Measurements from ENCODE around the gene MCF2L2. TPM values are rescaled to one million over a fixed set of nuclear protein-coding genes. Genes with fewer than 3 reads are reported as not detected.

The MCF2L2 gene
- total and polyA plus RNA-seq, 2 donors (not counting 1 experiment from before 2014, with no cell fraction given) = 0.03 to 1.6 TPM

DNA sequence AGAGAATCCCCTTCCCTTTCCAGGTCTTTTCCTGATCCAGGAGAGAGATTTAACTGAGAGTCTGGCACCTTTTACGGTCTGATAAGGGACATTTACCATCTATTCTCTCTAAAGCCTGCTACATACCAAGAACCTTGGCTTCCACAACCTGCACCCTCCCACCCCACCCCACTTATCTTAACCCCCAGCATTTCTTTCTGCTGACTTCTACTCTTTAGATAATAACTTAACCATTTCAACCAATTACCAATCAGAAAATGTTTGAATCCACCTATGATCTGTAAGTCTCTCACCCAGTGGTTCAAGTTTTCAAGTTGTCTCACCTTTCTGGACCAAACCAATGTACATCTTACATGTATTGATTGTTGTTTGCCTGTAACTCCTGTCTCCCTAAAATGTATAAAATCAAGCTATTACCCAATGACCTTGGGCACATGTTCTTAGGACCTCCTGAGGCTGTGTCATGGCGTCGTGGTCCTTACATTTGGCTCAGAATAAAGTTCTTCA, 74.0 kb downstream of the MCF2L2 start:
- H3K4me1 Mint-ChIP-seq = no peaks in the 10 kb centered on the region
- ChIA-PET POLR2A (no interaction called here), CTCF (no interaction called here)
- no peaks in the 10 kb centered on the region for H3K9me3 Mint-ChIP-seq (ENCODE audit: insufficient read depth)
- Histone ChIP-seq H2AFZ (ENCODE audit: insufficient read depth, low read depth, low read length, poor library complexity, severe bottlenecking) (no peak overlapping the region), H3K4me3 (ENCODE audit: control extremely low read depth in 1 of 5, extremely low read depth in 1 of 5, insufficient read depth in 1 of 5, low read depth in 2 of 5, low read length in 4 of 5) (no peak overlapping the region), H3K4me2 (replicated peaks; ENCODE audit: low read depth, low read length, poor library complexity, severe bottlenecking) (no peak overlapping the region), H4K20me1 (ENCODE audit: control insufficient read depth, insufficient read depth, low read length, poor library complexity, severe bottlenecking) (no peaks in the 10 kb centered on the region), H3K9ac (ENCODE audit: low read length) (no peak overlapping the region), H3K4me1 (ENCODE audit: control insufficient read depth in 2 of 2, insufficient read depth in 2 of 2, low read length in 2 of 2) (no peaks in the 10 kb centered on the region), H3K27ac (ENCODE audit: low read length in 2 of 2) (no peak overlapping the region), H3K79me2 (ENCODE audit: control insufficient read depth, insufficient read depth, low read length) (no peaks in the 10 kb centered on the region), H3K27me3 (replicated peaks in 1 of 4; ENCODE audit: control extremely low read depth in 1 of 4, control insufficient read depth in 3 of 4, insufficient read depth in 4 of 4, low read length in 3 of 4) (peaks cover 0 to 5% (median 1%) of the 10 kb centered on the region in 4 experiments), H3K9me3 (ENCODE audit: control extremely low read depth in 1 of 3, control insufficient read depth in 2 of 3, insufficient read depth in 1 of 3, low read length in 2 of 3) (no peaks in the 10 kb centered on the region), H3K36me3 (replicated peaks in 1 of 2; ENCODE audit: control extremely low read depth in 1 of 2, control insufficient read depth in 1 of 2, extremely low read depth in 1 of 2, insufficient read depth in 2 of 2, low read length in 1 of 2) (no peaks in the 10 kb centered on the region)
- H3K27me3 Mint-ChIP-seq = peaks cover 10% of the 10 kb centered on the region
- ATAC-seq (ENCODE audit: low read depth) (no peak), DNase-seq (no peak)
- intact Hi-C loops (cut with micrococcal nuclease) = no loop called here
- no peak overlapping the region for H3K27ac Mint-ChIP-seq
- TF ChIP-seq EZH2 (IDR thresholded peaks at IDR 0.05; ENCODE audit: borderline replicate concordance, insufficient read depth, low read depth, low read length, poor library complexity, severe bottlenecking) = no peak
- TF ChIP-seq CTCF (IDR thresholded peaks at IDR 0.05) = no peak
- H3K4me3 Mint-ChIP-seq = no peak overlapping the region
- WGBS (ENCODE audit: insufficient coverage) = 83% methylated on average over 1 of the region's 3 CpGs

DNA sequence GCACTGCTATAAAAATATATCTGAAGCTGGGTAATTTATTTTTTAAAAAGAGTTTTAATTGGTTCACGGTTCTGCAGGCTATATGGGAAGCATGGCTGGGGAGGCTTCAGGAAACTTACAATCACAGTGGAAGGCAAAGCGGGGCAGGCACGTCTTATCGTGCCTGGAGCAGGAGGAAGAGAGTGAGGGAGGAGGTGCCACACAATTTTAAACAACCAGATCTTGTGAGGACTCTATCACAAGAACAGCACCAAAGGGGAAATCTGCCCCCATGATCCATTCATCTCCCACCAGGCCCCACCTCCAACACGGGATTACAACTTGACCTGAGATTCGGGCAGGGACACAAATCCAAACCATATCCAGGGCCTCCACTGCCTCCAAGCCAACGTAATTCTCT, 75.0 kb downstream of the MCF2L2 start:
- Mint-ChIP-seq H3K4me3 (no peak overlapping the region), H3K27me3 (peaks cover 9% of the 10 kb centered on the region), H3K9me3 (ENCODE audit: insufficient read depth) (no peaks in the 10 kb centered on the region), H3K27ac (no peak overlapping the region), H3K4me1 (no peaks in the 10 kb centered on the region)
- DNase-seq (no peak), ATAC-seq (ENCODE audit: low read depth) (no peak)
- H3K9ac ChIP-seq (ENCODE audit: low read length) = no peak overlapping the region
- no peak overlapping the region for H3K4me2 ChIP-seq (replicated peaks; ENCODE audit: low read depth, low read length, poor library complexity, severe bottlenecking)
- H3K9me3 ChIP-seq (ENCODE audit: control extremely low read depth in 1 of 3, control insufficient read depth in 2 of 3, insufficient read depth in 1 of 3, low read length in 2 of 3) = no peaks in the 10 kb centered on the region
- no peak overlapping the region for H3K27ac ChIP-seq (ENCODE audit: low read length in 2 of 2)
- no peaks in the 10 kb centered on the region for H3K4me1 ChIP-seq (ENCODE audit: control insufficient read depth in 2 of 2, insufficient read depth in 2 of 2, low read length in 2 of 2)
- no peaks in the 10 kb centered on the region for H4K20me1 ChIP-seq (ENCODE audit: control insufficient read depth, insufficient read depth, low read length, poor library complexity, severe bottlenecking)
- H2AFZ ChIP-seq (ENCODE audit: insufficient read depth, low read depth, low read length, poor library complexity, severe bottlenecking) = no peak overlapping the region
- H3K79me2 ChIP-seq (ENCODE audit: control insufficient read depth, insufficient read depth, low read length) = no peaks in the 10 kb centered on the region
- H3K36me3 ChIP-seq (replicated peaks in 1 of 2; ENCODE audit: control extremely low read depth in 1 of 2, control insufficient read depth in 1 of 2, extremely low read depth in 1 of 2, insufficient read depth in 2 of 2, low read length in 1 of 2) = no peaks in the 10 kb centered on the region
- POLR2A ChIA-PET = no interaction called here
- CTCF ChIA-PET = no interaction called here
- intact Hi-C loops (cut with micrococcal nuclease) = no loop called here
- TF ChIP-seq EZH2 (IDR thresholded peaks at IDR 0.05; ENCODE audit: borderline replicate concordance, insufficient read depth, low read depth, low read length, poor library complexity, severe bottlenecking) (no peak), CTCF (IDR thresholded peaks at IDR 0.05) (no peak)
- no peaks in the 10 kb centered on the region for H3K27me3 ChIP-seq (replicated peaks in 1 of 4; ENCODE audit: control extremely low read depth in 1 of 4, control insufficient read depth in 3 of 4, insufficient read depth in 4 of 4, low read length in 3 of 4)
- WGBS (ENCODE audit: insufficient coverage) = 90% methylated on average over 3 of the region's 7 CpGs
- no peak overlapping the region for H3K4me3 ChIP-seq (ENCODE audit: control extremely low read depth in 1 of 5, extremely low read depth in 1 of 5, insufficient read depth in 1 of 5, low read depth in 2 of 5, low read length in 4 of 5)

Data from B cell (primary cell).